ENCODE data around the gene EIF4E3.

The EIF4E3 gene

GRCh38 chr3:71647751-71648150 is 77.5 kb downstream of the EIF4E3 start:
- Mint-ChIP-seq H3K27ac (no peak overlapping the region), H3K36me3 (ENCODE audit: insufficient read depth) (no peaks in the 10 kb centered on the region), H3K9me3 (no peaks in the 10 kb centered on the region), H3K27me3 (no peaks in the 10 kb centered on the region), H3K4me1 (ENCODE audit: low read depth in 2 of 2) (no peaks in the 10 kb centered on the region), H3K4me3 (no peak overlapping the region)
- no peak for DNase-seq
- ATAC-seq (replicated peaks) = no peak

GRCh38 chr3:71646971-71647370 is 78.2 kb downstream of the EIF4E3 start:
- no peak for DNase-seq
- no peaks in the 10 kb centered on the region for H3K36me3 Mint-ChIP-seq (ENCODE audit: insufficient read depth)
- H3K4me1 Mint-ChIP-seq (ENCODE audit: low read depth in 2 of 2) = no peaks in the 10 kb centered on the region
- no peak for ATAC-seq (replicated peaks)
- no peaks in the 10 kb centered on the region for H3K9me3 Mint-ChIP-seq
- H3K27me3 Mint-ChIP-seq = no peaks in the 10 kb centered on the region
- H3K27ac Mint-ChIP-seq = no peak overlapping the region
- no peak overlapping the region for H3K4me3 Mint-ChIP-seq

- no peak for ATAC-seq (replicated peaks)
- H3K27ac Mint-ChIP-seq = no peak overlapping the region
- H3K4me1 Mint-ChIP-seq (ENCODE audit: low read depth in 2 of 2) = no peaks in the 10 kb centered on the region
- H3K27me3 Mint-ChIP-seq = no peaks in the 10 kb centered on the region
- H3K4me3 Mint-ChIP-seq = no peak overlapping the region
- no peak for DNase-seq
- H3K9me3 Mint-ChIP-seq = no peaks in the 10 kb centered on the region
- H3K36me3 Mint-ChIP-seq (ENCODE audit: insufficient read depth) = no peaks in the 10 kb centered on the region
Measured at GRCh38 chr3:71645140-71645539, 80.1 kb downstream of the EIF4E3 start.

- no peak overlapping the region for H3K27ac Mint-ChIP-seq
- DNase-seq = no peak
- peaks cover 0 to 3% of the 10 kb centered on the region in 2 donors for H3K4me1 Mint-ChIP-seq (ENCODE audit: low read depth in 2 of 2)
- H3K9me3 Mint-ChIP-seq = no peaks in the 10 kb centered on the region
- no peaks in the 10 kb centered on the region for H3K27me3 Mint-ChIP-seq
- no peaks in the 10 kb centered on the region for H3K36me3 Mint-ChIP-seq (ENCODE audit: insufficient read depth)
- H3K4me3 Mint-ChIP-seq = no peak overlapping the region
- no peak for ATAC-seq (replicated peaks)
Measured at GRCh38 chr3:71641674-71642073, 83.5 kb downstream of the EIF4E3 start.

GRCh38 chr3:71640331-71640983 is 84.7 kb downstream of the EIF4E3 start:
- Mint-ChIP-seq H3K36me3 (ENCODE audit: insufficient read depth) (no peaks in the 10 kb centered on the region), H3K4me3 (no peak overlapping the region), H3K27me3 (no peaks in the 10 kb centered on the region), H3K4me1 (ENCODE audit: low read depth in 2 of 2) (peaks cover 0 to 3% of the 10 kb centered on the region in 2 donors), H3K27ac (no peak overlapping the region), H3K9me3 (no peaks in the 10 kb centered on the region)
- DNase-seq (no peak), ATAC-seq (replicated peaks) (no peak)

GRCh38 chr3:71636482-71636881 is 88.7 kb downstream of the EIF4E3 start:
- no peaks in the 10 kb centered on the region for H3K9me3 Mint-ChIP-seq
- H3K36me3 Mint-ChIP-seq (ENCODE audit: insufficient read depth) = no peaks in the 10 kb centered on the region
- no peak overlapping the region for H3K27ac Mint-ChIP-seq
- peaks cover 0 to 3% of the 10 kb centered on the region in 2 donors for H3K4me1 Mint-ChIP-seq (ENCODE audit: low read depth in 2 of 2)
- DNase-seq (no peak), ATAC-seq (replicated peaks) (no peak)
- no peak overlapping the region for H3K4me3 Mint-ChIP-seq
- no peaks in the 10 kb centered on the region for H3K27me3 Mint-ChIP-seq

GRCh38 chr3:71636001-71636400 is 89.2 kb downstream of the EIF4E3 start:
- ATAC-seq (replicated peaks) (no peak), DNase-seq (no peak)

GRCh38 chr3:71634671-71635070 is 90.5 kb downstream of the EIF4E3 start:
- H3K9me3 Mint-ChIP-seq = no peaks in the 10 kb centered on the region
- H3K4me1 Mint-ChIP-seq (ENCODE audit: low read depth in 2 of 2) = peaks cover 1 to 3% of the 10 kb centered on the region in 2 donors
- H3K27me3 Mint-ChIP-seq = no peaks in the 10 kb centered on the region

More at GRCh38 chr3:71636001-71636400, 89.2 kb downstream of the EIF4E3 start:
- no peaks in the 10 kb centered on the region for H3K9me3 Mint-ChIP-seq
- H3K27ac Mint-ChIP-seq = no peak overlapping the region
- H3K36me3 Mint-ChIP-seq (ENCODE audit: insufficient read depth) = no peaks in the 10 kb centered on the region
- peaks cover 0 to 3% of the 10 kb centered on the region in 2 donors for H3K4me1 Mint-ChIP-seq (ENCODE audit: low read depth in 2 of 2)
- H3K4me3 Mint-ChIP-seq = no peak overlapping the region
- H3K27me3 Mint-ChIP-seq = no peaks in the 10 kb centered on the region

GRCh38 chr3:71629711-71630110 is 95.5 kb downstream of the EIF4E3 start:
- no peaks in the 10 kb centered on the region for H3K9me3 Mint-ChIP-seq
- DNase-seq (no peak), ATAC-seq (replicated peaks) (no peak)
- H3K27ac Mint-ChIP-seq = no peak overlapping the region
- no peak overlapping the region for H3K4me3 Mint-ChIP-seq
- H3K36me3 Mint-ChIP-seq (ENCODE audit: insufficient read depth) = no peaks in the 10 kb centered on the region
- peaks cover 0 to 1% of the 10 kb centered on the region in 2 donors for H3K4me1 Mint-ChIP-seq (ENCODE audit: low read depth in 2 of 2)
- no peaks in the 10 kb centered on the region for H3K27me3 Mint-ChIP-seq

More at GRCh38 chr3:71634671-71635070, 90.5 kb downstream of the EIF4E3 start:
- no peak overlapping the region for H3K4me3 Mint-ChIP-seq
- H3K27ac Mint-ChIP-seq = no peak overlapping the region
- no peaks in the 10 kb centered on the region for H3K36me3 Mint-ChIP-seq (ENCODE audit: insufficient read depth)
- DNase-seq = no peak
- ATAC-seq (replicated peaks) = no peak

- Mint-ChIP-seq H3K36me3 (ENCODE audit: insufficient read depth) (no peaks in the 10 kb centered on the region), H3K27ac (no peak overlapping the region), H3K27me3 (no peaks in the 10 kb centered on the region), H3K9me3 (no peaks in the 10 kb centered on the region), H3K4me1 (ENCODE audit: low read depth in 2 of 2) (peaks cover 0 to 1% of the 10 kb centered on the region in 2 donors), H3K4me3 (no peak overlapping the region)
- ATAC-seq (replicated peaks) (no peak), DNase-seq (no peak)
Measured at GRCh38 chr3:71629289-71629688, 95.9 kb downstream of the EIF4E3 start.

GRCh38 chr3:71628522-71628921 is 96.7 kb downstream of the EIF4E3 start:
- Mint-ChIP-seq H3K4me3 (no peak overlapping the region), H3K27me3 (no peaks in the 10 kb centered on the region), H3K36me3 (ENCODE audit: insufficient read depth) (no peaks in the 10 kb centered on the region), H3K9me3 (no peaks in the 10 kb centered on the region), H3K27ac (no peak overlapping the region), H3K4me1 (ENCODE audit: low read depth in 2 of 2) (peaks cover 0 to 1% of the 10 kb centered on the region in 2 donors)
- ATAC-seq (replicated peaks) (no peak), DNase-seq (no peak)

- peaks cover 0 to 1% of the 10 kb centered on the region in 2 donors for H3K4me1 Mint-ChIP-seq (ENCODE audit: low read depth in 2 of 2)
- H3K27ac Mint-ChIP-seq = no peak overlapping the region
- no peak for DNase-seq
- H3K4me3 Mint-ChIP-seq = no peak overlapping the region
- H3K9me3 Mint-ChIP-seq = no peaks in the 10 kb centered on the region
- no peaks in the 10 kb centered on the region for H3K36me3 Mint-ChIP-seq (ENCODE audit: insufficient read depth)
- no peaks in the 10 kb centered on the region for H3K27me3 Mint-ChIP-seq
- ATAC-seq (replicated peaks) = no peak
Measured at GRCh38 chr3:71625676-71626075, 99.5 kb downstream of the EIF4E3 start.

All from effector memory CD8-positive, alpha-beta T cell (primary cell).